Spinal cord (tissue), 10 donors: Measurements from ENCODE around the gene MAPK4. TPM values are rescaled to one million over a fixed set of nuclear protein-coding genes. Genes with fewer than 3 reads are reported as not detected.
"Not testable (repeated sequence)": the region's sequence is repeated elsewhere in the genome, so short reads cannot be mapped to it uniquely, and the experiment has no call there.

ENCODE experiments used
- DNase-seq, 6 donors: peaks; one replicate each; pipeline versions ENCODE4 v3.0.0 to v3.0.0-alpha.2; 2013 to 2015; ENCODE audit warnings: low spot score in 6 of 6, low read depth in 4 of 6
- H3K27ac ChIP-seq: one replicate; pipeline ENCODE4 v1.5.1; 2013; ENCODE audit warnings: low read depth, low read length, control low read depth
- H3K27me3 ChIP-seq: one replicate; pipeline ENCODE4 v1.6.1; 2013; ENCODE audit warnings: low read length; ENCODE audit not compliant: control insufficient read depth, insufficient read depth
- H3K36me3 ChIP-seq: one replicate; pipeline ENCODE4 v1.6.1; 2013; ENCODE audit warnings: low read length; ENCODE audit not compliant: control insufficient read depth, insufficient read depth
- H3K4me1 ChIP-seq: one replicate; pipeline ENCODE4 v1.6.1; 2013; ENCODE audit warnings: low read length; ENCODE audit not compliant: control insufficient read depth, insufficient read depth
- H3K4me3 ChIP-seq: one replicate; pipeline ENCODE4 v1.5.1; 2013; ENCODE audit warnings: low read depth, low read length, control low read depth
- H3K9me3 ChIP-seq: one replicate; pipeline ENCODE4 v1.6.1; 2013; ENCODE audit warnings: low read length; ENCODE audit not compliant: control insufficient read depth, insufficient read depth
- WGBS: methylation state at CpG from one replicate; pipeline ENCODE4 v1.1.5; 2013; ENCODE audit warnings: missing lambda C conversion rate; ENCODE audit not compliant: insufficient coverage; 5-methylcytosine and 5-hydroxymethylcytosine counted together
- polyA plus RNA-seq, 2 donors: library from polyadenylated mRNA; unstranded; fragments of 120-200 nt; gene quantifications; one replicate each; pipeline ENCODE4 v1.2.1, GENCODE V29; 2013; ENCODE audit not compliant: insufficient read length in 2 of 2
- total RNA-seq, 2 donors: library from RNA; depleted of rRNA in 1 of 2; stranded (reverse); fragments of 120-200 nt in 1 of 2; fragments of >200 nt in 1 of 2; gene quantifications; one replicate each; pipeline versions ENCODE4 v1.2.3 to v1.2.4, GENCODE V29; 2013 to 2014
- donor health status: healthy.

The MAPK4 gene
- total and polyA plus RNA-seq, 4 donors: 21.6 to 89.0 (median 25.2) TPM

DNA sequence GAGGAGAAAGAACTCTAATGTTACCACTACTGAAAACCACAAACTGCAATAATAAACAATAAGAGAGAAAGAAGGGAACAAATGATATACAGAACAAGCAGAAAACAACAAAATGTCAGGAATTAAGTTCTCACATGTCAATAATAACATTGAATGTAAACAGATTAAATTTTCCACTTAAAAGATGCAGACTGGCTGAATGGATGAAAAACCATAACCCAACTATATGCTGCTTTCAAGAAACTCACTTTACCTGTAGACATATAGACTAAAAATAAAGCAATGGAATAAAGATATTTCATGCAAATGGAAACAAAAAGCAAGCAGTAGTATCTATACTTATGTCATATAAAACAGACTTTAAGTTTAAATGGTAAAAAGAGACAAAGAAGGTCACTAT lies 209.6 kb downstream of the MAPK4 start:
- Histone ChIP-seq H3K36me3 (no peaks in the 10 kb centered on the region), H3K4me3 (no peak overlapping the region), H3K4me1 (no peaks in the 10 kb centered on the region), H3K27ac (no peak overlapping the region), H3K9me3 (peaks cover 14% of the 10 kb centered on the region), H3K27me3 (no peaks in the 10 kb centered on the region)
- no peak for DNase-seq

DNA sequence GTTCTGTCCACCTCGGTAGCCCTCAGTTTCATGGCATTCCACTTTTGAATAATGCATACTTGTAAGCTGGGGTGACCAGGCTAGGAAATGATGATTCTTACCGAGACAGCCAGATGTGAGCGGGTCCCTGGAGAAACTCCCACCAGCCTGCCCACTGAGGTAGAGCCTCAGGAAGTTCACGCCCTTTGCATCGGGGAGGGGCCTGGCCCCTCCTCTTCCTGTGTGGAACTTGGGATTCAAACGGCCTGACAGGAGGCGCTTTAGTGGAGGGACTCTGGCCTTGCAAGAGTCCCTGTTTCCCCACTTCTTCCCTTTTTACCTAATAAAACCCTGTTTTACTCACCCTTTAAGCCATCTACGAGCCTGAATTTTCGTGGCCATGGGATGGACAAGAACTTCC lies 215.3 kb downstream of the MAPK4 start:
- H3K4me1 ChIP-seq: no peaks in the 10 kb centered on the region
- peaks cover 6% of the 10 kb centered on the region for H3K9me3 ChIP-seq
- DNase-seq: no peak
- no peaks in the 10 kb centered on the region for H3K36me3 ChIP-seq
- no peaks in the 10 kb centered on the region for H3K27me3 ChIP-seq
- H3K27ac ChIP-seq: no peak overlapping the region
- no peak overlapping the region for H3K4me3 ChIP-seq
- 80% methylated on average over 9 of the region's 9 CpGs for WGBS

DNA sequence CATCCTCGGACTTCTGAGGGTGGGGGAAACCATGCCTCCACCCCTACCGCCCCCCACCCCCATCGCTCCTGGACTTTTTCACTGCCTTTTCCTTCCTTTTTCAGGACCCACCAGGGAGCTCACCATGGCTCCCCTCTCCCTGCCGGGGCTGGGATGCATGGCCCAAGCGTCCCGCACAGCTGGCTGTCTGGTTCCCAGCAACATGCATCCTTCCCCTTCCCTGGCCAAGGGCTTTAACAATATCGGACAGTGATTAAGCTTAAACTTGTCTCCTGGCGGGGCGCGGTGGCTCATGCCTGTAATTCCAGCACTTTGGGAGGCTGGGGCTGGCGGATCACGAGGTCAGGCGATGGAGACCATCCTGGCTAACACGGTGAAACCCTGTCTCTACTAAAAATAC lies 215.8 kb downstream of the MAPK4 start:
- H3K4me1 ChIP-seq: no peaks in the 10 kb centered on the region
- 92% methylated on average over 8 of the region's 14 CpGs for WGBS
- H3K36me3 ChIP-seq: no peaks in the 10 kb centered on the region
- H3K9me3 ChIP-seq: peaks cover 4% of the 10 kb centered on the region
- no peaks in the 10 kb centered on the region for H3K27me3 ChIP-seq
- H3K4me3 ChIP-seq: no peak overlapping the region
- no peak overlapping the region for H3K27ac ChIP-seq
- DNase-seq: no peak

DNA sequence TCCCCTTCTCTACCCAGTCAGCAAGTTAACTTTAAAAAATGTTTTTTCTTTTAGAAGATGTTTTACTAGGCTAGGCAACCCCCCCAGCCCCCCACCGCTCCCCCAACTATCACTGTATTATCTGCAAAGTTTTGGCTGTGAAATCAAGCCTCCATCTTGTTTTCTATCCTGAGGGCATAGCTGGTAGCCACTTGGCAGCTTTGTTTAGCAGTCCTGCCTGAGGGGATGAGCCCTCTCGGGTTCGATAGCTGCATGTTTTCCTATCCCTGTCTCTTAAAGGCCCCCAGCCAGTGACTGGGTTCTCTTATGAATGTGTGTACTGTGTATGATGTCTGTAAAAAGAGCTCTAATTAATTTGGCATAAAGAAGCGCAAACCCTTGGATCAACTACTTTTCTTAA lies 216.5 kb downstream of the MAPK4 start:
- 83% methylated on average over 1 of the region's 4 CpGs for WGBS

DNA sequence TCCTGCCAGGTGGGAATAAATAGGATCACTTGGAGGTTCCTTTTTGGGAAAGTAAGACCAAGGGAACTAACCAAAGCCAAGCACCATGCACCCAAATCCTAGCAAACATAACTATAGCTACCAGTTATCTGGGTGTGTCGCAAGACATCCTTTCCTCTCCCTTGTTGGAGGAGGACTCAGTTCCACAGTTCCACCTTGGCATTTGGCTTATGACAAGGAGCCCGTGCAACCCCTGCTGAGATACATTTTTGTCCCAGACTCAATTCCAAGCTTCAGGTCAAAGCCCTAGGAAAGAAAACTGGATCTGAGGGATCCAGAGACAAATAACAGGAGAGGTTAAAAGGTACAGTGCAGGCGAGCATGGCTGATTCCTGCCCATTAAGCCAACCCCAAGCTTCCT lies 219.1 kb downstream of the MAPK4 start:
- WGBS: 100% methylated on average over 1 of the region's 3 CpGs
- H3K4me3 ChIP-seq, H3K9me3 ChIP-seq, H3K36me3 ChIP-seq, H3K27me3 ChIP-seq, DNase-seq, H3K27ac ChIP-seq, H3K4me1 ChIP-seq: not testable (repeated sequence)

More for the DNA sequence above, 216.5 kb downstream of the MAPK4 start:
- Histone ChIP-seq H3K27me3 (no peaks in the 10 kb centered on the region), H3K4me1 (no peaks in the 10 kb centered on the region), H3K9me3 (peaks cover 2% of the 10 kb centered on the region), H3K36me3 (no peaks in the 10 kb centered on the region), H3K4me3 (no peak overlapping the region), H3K27ac (no peak overlapping the region)
- DNase-seq: no peak

Other genes starting within 250 kb of the MAPK4 start
- 1 to 10 TPM; 3.8 to 4.8 TPM for gene SKA1, start 185.0 kb upstream of the MAPK4 start, total RNA-seq
- gene SKA1, start 185.0 kb upstream of the MAPK4 start, polyA plus RNA-seq: 1 to 10 TPM; 3.5 to 3.7 TPM